Activated naive CD8-positive, alpha-beta T cell treated with anti-CD3 and anti-CD28 coated beads for 36 hours (primary cell): Measurements from ENCODE around the gene RNF144A. TPM values are rescaled to one million over a fixed set of nuclear protein-coding genes. Genes with fewer than 3 reads are reported as not detected.
"Not testable (repeated sequence)": the region's sequence is repeated elsewhere in the genome, so short reads cannot be mapped to it uniquely, and the experiment has no call there.

Source experiments
- DNase-seq: peaks from one replicate; pipeline ENCODE4 v3.0.0; 2021
- H3K27ac Mint-ChIP-seq: one replicate; pipeline ENCODE4 v1.8.0; 2022; ENCODE audit warnings: mild to moderate bottlenecking, moderate library complexity, mixed read lengths
- H3K27me3 Mint-ChIP-seq: one replicate; pipeline ENCODE4 v1.8.0; 2022; ENCODE audit warnings: mild to moderate bottlenecking, mixed read lengths
- H3K36me3 Mint-ChIP-seq: one replicate; pipeline ENCODE4 v1.8.0; 2021; ENCODE audit warnings: mild to moderate bottlenecking, mixed read lengths
- H3K4me1 Mint-ChIP-seq: one replicate; pipeline ENCODE4 v1.8.0; 2021; ENCODE audit warnings: mixed read lengths
- H3K4me3 Mint-ChIP-seq: one replicate; pipeline ENCODE4 v1.8.0; 2022; ENCODE audit warnings: mild to moderate bottlenecking, moderate library complexity, mixed read lengths
- H3K9me3 Mint-ChIP-seq: one replicate; pipeline ENCODE4 v1.8.0; 2022; ENCODE audit warnings: mixed read lengths
- total RNA-seq, 2 experiments: library from RNA; stranded (reverse); gene quantifications; one replicate each; pipeline ENCODE4 v1.2.3, GENCODE V29; 2021

The RNF144A gene
- total RNA-seq, 2 experiments from 2014 or later = 29.7 to 31.4 TPM

- Mint-ChIP-seq H3K4me1 (peaks cover 53% of the 10 kb centered on the region), H3K27me3 (no peaks in the 10 kb centered on the region), H3K4me3 (no peak overlapping the region), H3K27ac (no peak overlapping the region), H3K9me3 (peaks cover 7% of the 10 kb centered on the region), H3K36me3 (peaks cover 48% of the 10 kb centered on the region)
- no peak for DNase-seq
Measured at GRCh38 chr2:6930923-6931647, 13.9 kb downstream of the RNF144A start.

- Mint-ChIP-seq H3K27ac (no peak overlapping the region), H3K4me1 (peaks cover 51% of the 10 kb centered on the region), H3K4me3 (no peak overlapping the region), H3K9me3 (peaks cover 7% of the 10 kb centered on the region), H3K36me3 (peaks cover 44% of the 10 kb centered on the region), H3K27me3 (no peaks in the 10 kb centered on the region)
- no peak for DNase-seq
Measured at GRCh38 chr2:6931753-6932152, 14.5 kb downstream of the RNF144A start.

- H3K27ac Mint-ChIP-seq = no peak overlapping the region
Measured at GRCh38 chr2:6932206-6932605, 15.0 kb downstream of the RNF144A start.

GRCh38 chr2:6932828-6933227, 15.6 kb downstream of the RNF144A start:
- Mint-ChIP-seq H3K27me3 (no peaks in the 10 kb centered on the region), H3K27ac (no peak overlapping the region), H3K4me1 (peaks cover 50% of the 10 kb centered on the region), H3K36me3 (peaks cover 36% of the 10 kb centered on the region), H3K9me3 (peaks cover 7% of the 10 kb centered on the region), H3K4me3 (no peak overlapping the region)
- DNase-seq = no peak

More at GRCh38 chr2:6932206-6932605, 15.0 kb downstream of the RNF144A start:
- peaks cover 39% of the 10 kb centered on the region for H3K36me3 Mint-ChIP-seq
- H3K27me3 Mint-ChIP-seq = no peaks in the 10 kb centered on the region
- DNase-seq = no peak
- H3K9me3 Mint-ChIP-seq = peaks cover 7% of the 10 kb centered on the region
- H3K4me1 Mint-ChIP-seq = peaks cover 49% of the 10 kb centered on the region
- no peak overlapping the region for H3K4me3 Mint-ChIP-seq

GRCh38 chr2:6933911-6934310, 16.7 kb downstream of the RNF144A start:
- Mint-ChIP-seq H3K27ac (no peak overlapping the region), H3K27me3 (no peaks in the 10 kb centered on the region), H3K4me1 (peaks cover 46% of the 10 kb centered on the region), H3K9me3 (peaks cover 7% of the 10 kb centered on the region), H3K4me3 (no peak overlapping the region), H3K36me3 (peaks cover 27% of the 10 kb centered on the region)
- DNase-seq = no peak

GRCh38 chr2:6934345-6934744, 17.1 kb downstream of the RNF144A start:
- peaks cover 7% of the 10 kb centered on the region for H3K9me3 Mint-ChIP-seq
- H3K27me3 Mint-ChIP-seq = no peaks in the 10 kb centered on the region
- no peak for DNase-seq
- peaks cover 24% of the 10 kb centered on the region for H3K36me3 Mint-ChIP-seq
- no peak overlapping the region for H3K27ac Mint-ChIP-seq
- H3K4me3 Mint-ChIP-seq = no peak overlapping the region
- peaks cover 46% of the 10 kb centered on the region for H3K4me1 Mint-ChIP-seq

- Mint-ChIP-seq H3K36me3 (peaks cover 23% of the 10 kb centered on the region), H3K4me1 (peaks cover 40% of the 10 kb centered on the region), H3K27me3 (no peaks in the 10 kb centered on the region), H3K9me3 (peaks cover 7% of the 10 kb centered on the region), H3K4me3 (no peak overlapping the region), H3K27ac (no peak overlapping the region)
- DNase-seq = no peak
Measured at GRCh38 chr2:6934758-6935651, 17.8 kb downstream of the RNF144A start.

- peaks cover 39% of the 10 kb centered on the region for H3K4me1 Mint-ChIP-seq
- H3K27me3 Mint-ChIP-seq, H3K4me3 Mint-ChIP-seq, H3K9me3 Mint-ChIP-seq, H3K27ac Mint-ChIP-seq, DNase-seq: not testable (repeated sequence)
- H3K36me3 Mint-ChIP-seq = peaks cover 23% of the 10 kb centered on the region
Measured at GRCh38 chr2:6935652-6936020, 18.4 kb downstream of the RNF144A start.

- no peak overlapping the region for H3K4me3 Mint-ChIP-seq
Measured at GRCh38 chr2:6937157-6937556, 19.9 kb downstream of the RNF144A start.

GRCh38 chr2:6937582-6937981, 20.4 kb downstream of the RNF144A start:
- H3K4me1 Mint-ChIP-seq = peaks cover 36% of the 10 kb centered on the region
- H3K9me3 Mint-ChIP-seq = no peaks in the 10 kb centered on the region
- H3K27ac Mint-ChIP-seq = no peak overlapping the region
- DNase-seq = no peak
- peaks cover 21% of the 10 kb centered on the region for H3K36me3 Mint-ChIP-seq
- no peak overlapping the region for H3K4me3 Mint-ChIP-seq
- no peaks in the 10 kb centered on the region for H3K27me3 Mint-ChIP-seq

More at GRCh38 chr2:6937157-6937556, 19.9 kb downstream of the RNF144A start:
- Mint-ChIP-seq H3K36me3 (peaks cover 19% of the 10 kb centered on the region), H3K27me3 (no peaks in the 10 kb centered on the region), H3K9me3 (no peaks in the 10 kb centered on the region), H3K27ac (no peak overlapping the region), H3K4me1 (peaks cover 36% of the 10 kb centered on the region)
- no peak for DNase-seq

- H3K36me3 Mint-ChIP-seq = peaks cover 33% of the 10 kb centered on the region
- no peaks in the 10 kb centered on the region for H3K9me3 Mint-ChIP-seq
- no peak overlapping the region for H3K4me3 Mint-ChIP-seq
- H3K27me3 Mint-ChIP-seq = no peaks in the 10 kb centered on the region
- DNase-seq = no peak
- no peak overlapping the region for H3K27ac Mint-ChIP-seq
- peaks cover 37% of the 10 kb centered on the region for H3K4me1 Mint-ChIP-seq
Measured at GRCh38 chr2:6939071-6939470, 21.9 kb downstream of the RNF144A start.

- no peaks in the 10 kb centered on the region for H3K9me3 Mint-ChIP-seq
- peaks cover 39% of the 10 kb centered on the region for H3K36me3 Mint-ChIP-seq
- DNase-seq = no peak
- no peak overlapping the region for H3K4me3 Mint-ChIP-seq
- peaks cover 43% of the 10 kb centered on the region for H3K4me1 Mint-ChIP-seq
- no peak overlapping the region for H3K27ac Mint-ChIP-seq
- no peaks in the 10 kb centered on the region for H3K27me3 Mint-ChIP-seq
Measured at GRCh38 chr2:6940820-6941219, 23.6 kb downstream of the RNF144A start.

GRCh38 chr2:6941299-6942046, 24.3 kb downstream of the RNF144A start:
- DNase-seq = no peak
- H3K4me1 Mint-ChIP-seq = peaks cover 42% of the 10 kb centered on the region
- peaks cover 39% of the 10 kb centered on the region for H3K36me3 Mint-ChIP-seq
- no peaks in the 10 kb centered on the region for H3K27me3 Mint-ChIP-seq
- H3K4me3 Mint-ChIP-seq = no peak overlapping the region
- no peak overlapping the region for H3K27ac Mint-ChIP-seq
- no peaks in the 10 kb centered on the region for H3K9me3 Mint-ChIP-seq

- H3K27ac Mint-ChIP-seq = no peak overlapping the region
- no peaks in the 10 kb centered on the region for H3K9me3 Mint-ChIP-seq
- no peaks in the 10 kb centered on the region for H3K27me3 Mint-ChIP-seq
- DNase-seq = no peak
- H3K36me3 Mint-ChIP-seq = peaks cover 43% of the 10 kb centered on the region
- H3K4me3 Mint-ChIP-seq = no peak overlapping the region
- H3K4me1 Mint-ChIP-seq = peaks cover 41% of the 10 kb centered on the region
Measured at GRCh38 chr2:6942848-6943247, 25.6 kb downstream of the RNF144A start.

GRCh38 chr2:6943523-6943922, 26.3 kb downstream of the RNF144A start:
- H3K27ac Mint-ChIP-seq = peak overlapping the region; percentile 5
- DNase-seq = no peak
- peaks cover 48% of the 10 kb centered on the region for H3K36me3 Mint-ChIP-seq
- no peaks in the 10 kb centered on the region for H3K27me3 Mint-ChIP-seq
- H3K4me3 Mint-ChIP-seq = no peak overlapping the region
- H3K4me1 Mint-ChIP-seq = peaks cover 45% of the 10 kb centered on the region
- no peaks in the 10 kb centered on the region for H3K9me3 Mint-ChIP-seq
